GM12801 (cell line): Measurements from ENCODE around the gene CDK13.

Experiments used
- TF ChIP-seq, protein P1 (sequence below): IDR thresholded peaks from one replicate; pipeline ENCODE4 v1.5.1; 2011; ENCODE audit warnings: control low read depth; ENCODE audit not compliant: insufficient read length; ENCODE audit errors: extremely low read depth

Gene CDK13

GRCh38 chr7:39950473-39951225 lies 593 bp downstream of the CDK13 start:
- TF ChIP-seq, protein P1, sequence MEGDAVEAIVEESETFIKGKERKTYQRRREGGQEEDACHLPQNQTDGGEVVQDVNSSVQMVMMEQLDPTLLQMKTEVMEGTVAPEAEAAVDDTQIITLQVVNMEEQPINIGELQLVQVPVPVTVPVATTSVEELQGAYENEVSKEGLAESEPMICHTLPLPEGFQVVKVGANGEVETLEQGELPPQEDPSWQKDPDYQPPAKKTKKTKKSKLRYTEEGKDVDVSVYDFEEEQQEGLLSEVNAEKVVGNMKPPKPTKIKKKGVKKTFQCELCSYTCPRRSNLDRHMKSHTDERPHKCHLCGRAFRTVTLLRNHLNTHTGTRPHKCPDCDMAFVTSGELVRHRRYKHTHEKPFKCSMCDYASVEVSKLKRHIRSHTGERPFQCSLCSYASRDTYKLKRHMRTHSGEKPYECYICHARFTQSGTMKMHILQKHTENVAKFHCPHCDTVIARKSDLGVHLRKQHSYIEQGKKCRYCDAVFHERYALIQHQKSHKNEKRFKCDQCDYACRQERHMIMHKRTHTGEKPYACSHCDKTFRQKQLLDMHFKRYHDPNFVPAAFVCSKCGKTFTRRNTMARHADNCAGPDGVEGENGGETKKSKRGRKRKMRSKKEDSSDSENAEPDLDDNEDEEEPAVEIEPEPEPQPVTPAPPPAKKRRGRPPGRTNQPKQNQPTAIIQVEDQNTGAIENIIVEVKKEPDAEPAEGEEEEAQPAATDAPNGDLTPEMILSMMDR = no peak

GRCh38 chr7:39951226-39952194 lies 1.5 kb downstream of the CDK13 start:
- TF ChIP-seq, protein P1 = no peak

- TF ChIP-seq, protein P1 = no peak
Observed at GRCh38 chr7:39952374-39952773, 2.3 kb downstream of the CDK13 start.

DNA sequence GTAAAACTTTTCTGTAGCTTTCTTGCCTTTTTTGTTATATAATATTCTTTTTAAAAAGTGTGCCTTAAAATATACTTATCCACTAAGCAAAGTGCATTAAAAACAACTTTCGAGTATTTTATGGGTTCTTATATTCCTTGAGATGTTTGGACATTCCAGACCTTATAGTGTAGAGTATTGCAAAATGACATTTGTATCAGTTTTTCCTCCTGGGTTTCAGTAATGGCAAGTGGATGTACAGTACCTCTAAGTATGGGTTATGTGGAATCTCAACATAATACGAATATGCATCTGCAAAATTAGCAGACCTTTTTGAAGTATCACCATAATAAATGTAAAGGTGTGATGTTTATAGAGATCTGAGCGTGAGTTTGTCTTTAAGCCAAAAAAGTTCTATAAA lies 2.7 kb downstream of the CDK13 start:
- TF ChIP-seq, protein P1 = no peak

- TF ChIP-seq, protein P1 = no peak
Observed at GRCh38 chr7:39954694-39955093, 4.6 kb downstream of the CDK13 start.

DNA sequence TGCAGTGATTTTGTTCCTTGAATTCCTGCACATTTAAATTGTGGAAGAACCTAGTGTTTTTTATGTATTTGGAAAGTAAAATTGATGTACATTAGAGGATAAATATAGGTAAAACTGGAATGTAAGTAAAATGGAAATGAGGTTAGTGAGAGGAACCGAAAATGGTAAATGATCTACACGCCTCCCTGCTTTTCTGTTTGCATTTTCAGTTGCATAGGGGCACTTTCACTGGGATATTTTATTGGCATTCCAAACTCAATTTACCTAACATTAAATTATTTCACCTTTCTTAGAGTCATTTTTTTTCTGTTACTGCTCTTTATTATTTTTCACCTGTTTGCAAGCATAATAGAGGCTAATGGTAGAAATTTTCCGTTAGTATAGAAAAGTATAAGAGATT lies 8.0 kb downstream of the CDK13 start:
- TF ChIP-seq, protein P1 = no peak

DNA sequence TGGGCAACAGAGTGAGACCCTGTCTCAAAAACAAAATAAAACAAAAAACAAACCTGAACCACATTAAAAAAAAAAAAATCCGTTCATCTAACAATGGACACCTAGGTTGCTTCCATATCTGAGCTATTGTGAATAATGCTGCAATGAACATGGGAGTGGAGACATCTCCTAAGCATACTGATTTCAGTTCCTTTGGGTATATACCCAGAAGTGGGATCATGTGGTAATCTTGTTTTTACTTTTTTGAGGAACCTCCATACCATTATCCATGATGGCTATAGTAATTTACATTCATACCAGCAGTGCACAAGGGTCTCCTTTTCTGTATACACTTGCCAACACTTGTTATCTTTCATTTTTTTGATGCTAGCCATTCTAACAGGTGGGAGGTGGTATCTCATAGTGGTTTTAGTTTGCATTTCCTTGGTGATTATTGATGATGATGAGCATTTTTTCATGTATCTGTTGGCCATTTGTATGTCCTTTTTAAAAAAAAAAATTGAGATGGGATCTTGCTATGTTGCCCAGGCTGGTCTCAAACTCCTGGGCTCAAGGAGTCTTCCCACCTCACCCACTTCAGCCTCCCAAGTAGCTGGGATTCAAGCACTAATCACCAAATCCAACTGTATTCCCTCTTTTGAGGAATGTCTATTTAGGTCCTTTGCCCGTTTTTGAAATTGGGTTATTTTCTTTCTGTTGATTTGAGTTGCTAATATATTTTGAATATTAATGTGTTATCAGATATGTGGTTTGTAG lies 17.5 kb downstream of the CDK13 start:
- TF ChIP-seq, protein P1 = no peak
